D721Med (cell line): ENCODE data around the gene LIMCH1.

Source experiments
- DNase-seq: peaks from one replicate; pipeline ENCODE4 v3.0.0; 2011; ENCODE audit warnings: low spot score; ENCODE audit not compliant: insufficient read length
- FAIRE-seq: peaks from 2 replicates; lab custom pipeline; 2011; peaks lifted over from hg19 to GRCh38; lab: Jason Lieb, UNC
- CTCF ChIP-seq: IDR thresholded peaks from 2 replicates; pipeline ENCODE4 v1.5.1; 2012; ENCODE audit warnings: mild to moderate bottlenecking, control low read depth; ENCODE audit not compliant: insufficient read depth; ENCODE audit errors: missing control alignments

Gene LIMCH1

GRCh38 chr4:41656106-41656505, 118.1 kb downstream of the LIMCH1 start:
- TF ChIP-seq CTCF = no peak
- FAIRE-seq (no peak), DNase-seq (no peak)

- DNase-seq (no peak), FAIRE-seq (no peak)
- no peak for TF ChIP-seq CTCF
Measured at GRCh38 chr4:41656572-41657520, 118.9 kb downstream of the LIMCH1 start.

- DNase-seq (no peak), FAIRE-seq (no peak)
- no peak for TF ChIP-seq CTCF
Measured at GRCh38 chr4:41657561-41657960, 119.6 kb downstream of the LIMCH1 start.

- no peak for TF ChIP-seq CTCF
- DNase-seq (no peak), FAIRE-seq (no peak)
Measured at GRCh38 chr4:41658163-41658562, 120.2 kb downstream of the LIMCH1 start.

GRCh38 chr4:41660352-41660751, 122.4 kb downstream of the LIMCH1 start:
- TF ChIP-seq CTCF = no peak
- peak; percentile 29 for FAIRE-seq
- DNase-seq = no peak

- TF ChIP-seq CTCF = peak; percentile 90
- no peak for DNase-seq
- FAIRE-seq = no peak
Measured at GRCh38 chr4:41661442-41662076, 123.6 kb downstream of the LIMCH1 start.
